GM12865 (cell line): ENCODE measurements around the gene SLC36A2.

Source experiments
- DNase-seq: peaks from one replicate; pipeline ENCODE4 v3.0.0; 2010; ENCODE audit warnings: low read depth
- H3K4me3 ChIP-seq: 2 replicates; pipeline ENCODE4 v1.5.1; 2011; ENCODE audit warnings: mild to moderate bottlenecking, low read depth, low read length, control low read depth
- TF ChIP-seq, protein P1 (sequence below): IDR thresholded peaks from 2 replicates; pipeline ENCODE4 v1.5.1; 2011; ENCODE audit warnings: low read length, control low read depth, low read depth, inconsistent platforms; ENCODE audit not compliant: insufficient read depth; ENCODE audit errors: missing control alignments

Gene SLC36A2

DNA sequence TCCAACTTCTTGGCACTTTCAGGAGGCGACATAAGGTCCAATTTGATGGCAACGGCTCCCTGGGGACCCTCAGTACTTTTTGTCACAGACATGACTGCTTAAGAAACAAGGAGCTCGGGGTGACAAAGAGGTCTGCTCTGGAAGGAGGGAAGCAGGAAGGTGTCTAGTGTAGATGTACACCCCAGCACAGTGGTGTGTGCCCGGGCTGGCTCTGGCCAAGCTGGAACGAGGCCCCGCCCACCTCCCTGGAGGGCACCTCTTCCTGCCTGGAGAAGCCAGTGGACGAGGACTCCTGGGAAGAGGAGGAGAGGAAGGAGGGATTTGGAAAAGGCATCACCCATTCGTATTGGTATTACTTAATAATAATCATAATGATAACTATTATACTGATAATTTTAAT, at the start of gene SLC36A2:
TSS of gene SLC36A2 (minus strand) at position 191 of the 400 bp plus-strand sequence. CDS start at position 92, 99 bp downstream.
- H3K4me3 ChIP-seq: no peak within 1 kb of the TSS
- TF ChIP-seq, protein P1, sequence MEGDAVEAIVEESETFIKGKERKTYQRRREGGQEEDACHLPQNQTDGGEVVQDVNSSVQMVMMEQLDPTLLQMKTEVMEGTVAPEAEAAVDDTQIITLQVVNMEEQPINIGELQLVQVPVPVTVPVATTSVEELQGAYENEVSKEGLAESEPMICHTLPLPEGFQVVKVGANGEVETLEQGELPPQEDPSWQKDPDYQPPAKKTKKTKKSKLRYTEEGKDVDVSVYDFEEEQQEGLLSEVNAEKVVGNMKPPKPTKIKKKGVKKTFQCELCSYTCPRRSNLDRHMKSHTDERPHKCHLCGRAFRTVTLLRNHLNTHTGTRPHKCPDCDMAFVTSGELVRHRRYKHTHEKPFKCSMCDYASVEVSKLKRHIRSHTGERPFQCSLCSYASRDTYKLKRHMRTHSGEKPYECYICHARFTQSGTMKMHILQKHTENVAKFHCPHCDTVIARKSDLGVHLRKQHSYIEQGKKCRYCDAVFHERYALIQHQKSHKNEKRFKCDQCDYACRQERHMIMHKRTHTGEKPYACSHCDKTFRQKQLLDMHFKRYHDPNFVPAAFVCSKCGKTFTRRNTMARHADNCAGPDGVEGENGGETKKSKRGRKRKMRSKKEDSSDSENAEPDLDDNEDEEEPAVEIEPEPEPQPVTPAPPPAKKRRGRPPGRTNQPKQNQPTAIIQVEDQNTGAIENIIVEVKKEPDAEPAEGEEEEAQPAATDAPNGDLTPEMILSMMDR: no peak
- DNase-seq: no peak

DNA sequence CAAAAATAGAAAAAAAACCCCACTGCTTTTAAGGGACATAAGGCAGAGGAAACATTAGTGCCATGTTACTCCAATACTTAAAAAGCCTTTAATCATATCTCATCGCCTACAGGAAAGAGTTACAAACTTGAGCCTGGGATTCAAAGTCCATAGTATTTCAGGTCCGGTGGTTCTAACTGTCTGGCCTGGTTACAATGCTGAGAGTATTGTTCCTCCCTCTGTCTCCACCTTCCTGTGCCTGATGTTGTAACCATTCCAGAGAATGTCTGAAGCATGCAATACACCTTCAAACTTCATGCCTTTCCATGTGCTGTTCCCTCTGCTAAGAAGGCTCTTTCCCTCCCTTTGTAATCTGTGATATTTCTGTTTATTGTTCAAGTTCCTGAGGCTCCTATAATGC, 41.6 kb upstream of the SLC36A2 start:
- no peak for DNase-seq
- no peak overlapping the region for H3K4me3 ChIP-seq
- TF ChIP-seq, protein P1: no peak

DNA sequence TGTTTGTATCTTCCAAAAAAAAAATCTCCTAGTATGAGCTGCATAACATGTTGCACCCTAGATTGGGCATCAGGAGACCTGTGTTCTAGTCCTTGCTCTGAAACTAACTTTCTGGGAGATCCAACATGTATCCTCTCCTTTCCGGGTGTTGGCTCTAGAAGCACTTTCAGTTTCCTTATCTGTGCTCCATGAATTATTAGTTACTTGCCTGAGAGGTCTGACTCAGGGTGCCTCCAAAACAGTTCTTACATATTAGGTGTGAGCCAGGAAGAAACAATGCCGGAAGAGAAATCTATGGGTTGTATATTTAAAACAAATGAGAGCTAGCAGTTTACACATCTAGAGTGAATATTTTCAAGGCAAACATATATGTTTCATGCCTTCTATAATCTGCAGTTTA, 36.7 kb upstream of the SLC36A2 start:
- DNase-seq: no peak
- TF ChIP-seq, protein P1: no peak
- H3K4me3 ChIP-seq: no peak overlapping the region

DNA sequence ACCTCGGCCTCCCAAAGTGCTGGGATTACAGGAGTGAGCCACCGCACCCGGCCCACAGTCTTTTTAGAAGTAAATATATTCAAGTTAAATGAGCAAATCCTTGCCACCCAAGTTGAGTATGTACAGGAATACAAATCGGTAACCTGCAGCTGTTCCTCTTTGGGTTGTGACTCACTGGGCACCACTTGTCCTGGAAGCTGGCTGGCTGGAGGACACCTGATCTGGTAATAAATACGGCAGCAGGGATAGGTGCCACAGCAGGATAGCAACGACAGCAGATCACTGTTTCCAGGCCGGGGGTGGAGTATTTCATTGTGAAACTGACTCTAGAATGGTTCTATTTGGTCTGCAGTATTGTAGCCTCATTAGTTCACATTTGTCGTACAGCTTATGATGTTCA, 35.7 kb upstream of the SLC36A2 start:
- no peak for DNase-seq
- no peak overlapping the region for H3K4me3 ChIP-seq
- TF ChIP-seq, protein P1: no peak

DNA sequence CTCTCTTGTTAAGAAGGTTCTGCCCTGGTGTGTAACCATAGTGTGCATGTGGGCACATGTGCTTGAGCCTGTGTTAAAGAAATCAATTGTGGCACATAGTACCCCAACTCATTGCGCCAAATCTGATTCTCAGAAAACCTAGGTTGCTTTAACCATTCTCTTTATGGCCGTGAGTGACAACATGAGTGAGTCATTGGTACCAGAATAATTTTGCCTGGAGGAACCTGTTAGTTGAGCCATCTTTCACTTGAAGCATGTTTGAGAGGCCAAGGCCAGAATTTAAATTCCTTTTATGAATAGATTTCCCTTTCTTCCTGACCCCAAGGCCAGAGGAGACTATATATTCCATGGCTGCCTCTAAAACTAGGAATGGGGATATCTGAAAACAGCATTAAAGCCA, 35.2 kb upstream of the SLC36A2 start:
- TF ChIP-seq, protein P1: no peak
- no peak overlapping the region for H3K4me3 ChIP-seq
- no peak for DNase-seq

DNA sequence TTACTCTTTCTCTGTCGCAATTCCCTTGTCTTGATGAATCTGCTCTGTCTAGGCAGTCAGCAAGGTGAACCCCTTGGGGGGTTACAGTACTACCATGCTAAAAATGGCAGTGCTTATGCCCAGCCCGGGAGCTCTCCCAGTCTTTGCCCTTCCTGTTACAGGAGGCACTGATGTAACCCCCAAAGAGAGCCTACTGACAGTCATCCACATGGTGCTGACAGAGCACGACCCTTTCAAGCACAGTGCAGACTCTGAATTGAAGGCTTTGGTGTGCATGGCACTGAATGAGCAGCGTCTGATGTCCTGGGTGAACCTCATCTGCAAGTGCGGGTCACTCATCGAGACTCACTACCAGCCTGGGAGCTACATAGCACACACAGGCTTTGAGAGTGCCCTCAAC, 34.5 kb upstream of the SLC36A2 start:
- TF ChIP-seq, protein P1: no peak
- DNase-seq: no peak
- no peak overlapping the region for H3K4me3 ChIP-seq

DNA sequence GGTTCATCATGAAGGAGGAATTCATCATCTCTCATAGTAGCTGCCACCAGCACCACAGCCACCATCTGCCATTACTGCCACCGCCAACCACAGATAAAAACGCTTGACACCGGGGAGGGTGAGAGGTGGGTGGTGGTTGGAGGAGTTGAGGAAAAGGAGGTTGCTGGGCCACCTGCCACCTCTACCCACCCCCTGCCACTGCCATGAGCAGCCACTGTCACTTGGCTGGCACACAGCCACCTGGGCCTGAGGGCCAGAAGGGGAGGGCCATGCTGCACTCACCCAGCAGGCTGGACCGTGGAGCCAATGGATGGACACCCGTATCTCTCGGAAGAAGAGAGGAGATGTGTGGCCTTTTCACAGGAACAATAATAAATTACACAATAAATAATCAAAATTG, 31.3 kb upstream of the SLC36A2 start:
- H3K4me3 ChIP-seq: no peak overlapping the region
- TF ChIP-seq, protein P1: no peak
- DNase-seq: no peak
